Stimulated activated CD8-positive, alpha-beta memory T cell treated with anti-CD3 and anti-CD28 coated beads, Interleukin-12 subunit alpha, Interleukin-12 subunit beta, amount 100 ng/mL, for 1 hour (primary cell): Measurements from ENCODE around the gene POGZ.

Experiments used
- DNase-seq: peaks from one replicate; pipeline ENCODE4 v3.0.0-alpha.2; 2020; ENCODE audit warnings: low read depth

POGZ gene

GRCh38 chr1:151370211-151370911, 88.9 kb downstream of the POGZ start:
- no peak for DNase-seq

- no peak for DNase-seq
Observed at GRCh38 chr1:151369621-151370048, 89.7 kb downstream of the POGZ start.

GRCh38 chr1:151369302-151369610, 90.0 kb downstream of the POGZ start:
- no peak for DNase-seq

- DNase-seq = no peak
Observed at GRCh38 chr1:151368393-151369301, 90.6 kb downstream of the POGZ start.

GRCh38 chr1:151367658-151368392, 91.5 kb downstream of the POGZ start:
- no peak for DNase-seq

- DNase-seq = no peak
Observed at GRCh38 chr1:151364996-151365395, 94.3 kb downstream of the POGZ start.

GRCh38 chr1:151362308-151363155, 96.8 kb downstream of the POGZ start:
- DNase-seq = no peak

- DNase-seq = no peak
Observed at GRCh38 chr1:151361883-151362282, 97.4 kb downstream of the POGZ start.

GRCh38 chr1:151356696-151357095, 102.6 kb downstream of the POGZ start:
- DNase-seq = no peak
